H1 (cell line): ENCODE data around the gene SYF2. TPM values are rescaled to one million over a fixed set of nuclear protein-coding genes. Genes with fewer than 3 reads are reported as not detected.
"Not testable (repeated sequence)": the region's sequence is repeated elsewhere in the genome, so short reads cannot be mapped to it uniquely, and the experiment has no call there.

ENCODE experiments used
- CTCF ChIA-PET: fragments of 300-600 bp; sonication (Branson Sonifier 250); formaldehyde crosslinking; loops from one replicate; lab custom pipeline; 2021; ENCODE audit not compliant: partially characterized antibody; lab: Charles Lee
- POLR2A ChIA-PET: fragments of 300-600 bp; sonication (Branson Sonifier 250); formaldehyde crosslinking; loops from one replicate; lab custom pipeline; 2021; ENCODE audit warnings: inconsistent platforms; ENCODE audit not compliant: partially characterized antibody; lab: Charles Lee
- DNase-seq, 2 experiments: peaks; one replicate each; pipeline versions ENCODE4 v3.0.0 to v3.0.0-alpha.2; 2010 to 2022; ENCODE audit warnings: low spot score in 2 of 2, low read depth in 1 of 2, mixed read lengths in 1 of 2
- FAIRE-seq: peaks from 2 replicates; lab custom pipeline; 2011; peaks lifted over from hg19 to GRCh38; lab: Jason Lieb, UNC
- H2AFZ ChIP-seq: 2 replicates; pipeline ENCODE4 v1.8.1; 2012; ENCODE audit warnings: low read length, inconsistent platforms
- H2AK5ac ChIP-seq: 2 replicates; pipeline ENCODE4 v1.6.1; 2013; ENCODE audit warnings: low read depth, low read length
- H2BK120ac ChIP-seq: replicated peaks from 2 replicates; pipeline ENCODE3; 2013; ENCODE audit warnings: low read depth, low read length, inconsistent platforms
- H2BK12ac ChIP-seq: 2 replicates; pipeline ENCODE4 v1.6.1; 2013; ENCODE audit warnings: low read depth, low read length
- H2BK15ac ChIP-seq: 2 replicates; pipeline ENCODE4 v1.6.1; 2013; ENCODE audit warnings: low read length
- H2BK20ac ChIP-seq: 2 replicates; pipeline ENCODE4 v1.6.1; 2013; ENCODE audit warnings: low read length
- H2BK5ac ChIP-seq: 2 replicates; pipeline ENCODE4 v1.6.1; 2013; ENCODE audit warnings: low read depth, low read length
- H3K14ac ChIP-seq: 2 replicates; pipeline ENCODE4 v1.6.1; 2013; ENCODE audit warnings: inconsistent platforms; ENCODE audit not compliant: insufficient read length
- H3K18ac ChIP-seq: 2 replicates; pipeline ENCODE4 v1.6.1; 2013; ENCODE audit warnings: low read length; ENCODE audit errors: extremely low read depth
- H3K23ac ChIP-seq: 2 replicates; pipeline ENCODE4 v1.6.1; 2013; ENCODE audit warnings: inconsistent platforms; ENCODE audit not compliant: insufficient read length
- H3K23me2 ChIP-seq: 2 replicates; pipeline ENCODE4 v1.6.1; 2013; ENCODE audit warnings: low read depth, low read length
- H3K27ac ChIP-seq: 2 replicates; pipeline ENCODE4 v1.6.1; 2011; ENCODE audit warnings: low read depth, low read length, inconsistent platforms
- H3K27me3 ChIP-seq, 4 experiments: replicated peaks in 1 of 4; 1 replicate in 1 of 4; 2 replicates in 3 of 4; pipeline versions ENCODE4 v1.6.1 to v1.8.1; 2011 to 2013; ENCODE audit warnings: low read length in 3 of 4, mild to moderate bottlenecking in 3 of 4, inconsistent platforms in 2 of 4, mixed read lengths in 2 of 4, moderate library complexity in 1 of 4; ENCODE audit not compliant: control insufficient read depth in 3 of 4, insufficient read depth in 3 of 4; ENCODE audit errors: extremely low read depth in 1 of 4
- H3K36me3 ChIP-seq, 4 experiments: 2 replicates each; pipeline versions ENCODE4 v1.6.1 to v1.8.1; 2011 to 2013; ENCODE audit warnings: mild to moderate bottlenecking in 4 of 4, low read length in 3 of 4, moderate library complexity in 2 of 4, control low read depth in 1 of 4, inconsistent platforms in 1 of 4; ENCODE audit not compliant: insufficient read depth in 4 of 4, control insufficient read depth in 2 of 4
- H3K4ac ChIP-seq: replicated peaks from 2 replicates; pipeline ENCODE3; 2013; ENCODE audit warnings: low read length, low read depth, mixed read lengths, inconsistent platforms; ENCODE audit not compliant: insufficient read length
- H3K4me1 ChIP-seq, 4 experiments: replicated peaks in 1 of 4; 1 replicate in 1 of 4; 2 replicates in 3 of 4; pipeline versions ENCODE4 v1.6.1 to v1.8.1; 2011 to 2013; ENCODE audit warnings: low read length in 3 of 4, inconsistent platforms in 2 of 4, mixed read lengths in 1 of 4; ENCODE audit not compliant: insufficient read depth in 4 of 4, control insufficient read depth in 3 of 4
- H3K4me2 ChIP-seq, 2 experiments: 2 replicates each; pipeline versions ENCODE4 v1.6.1 to v1.8.1; 2011 to 2013; ENCODE audit warnings: low read depth in 2 of 2, low read length in 2 of 2, control low read depth in 1 of 2, inconsistent platforms in 1 of 2, mild to moderate bottlenecking in 1 of 2; ENCODE audit not compliant: insufficient read depth in 1 of 2
- H3K4me3 ChIP-seq, 4 experiments: fragments of 200-600, 300-600 bp in 1 of 4; sonication (generic), shearing (Covaris generic), sonication (Bioruptor Twin) in 1 of 4; 2 replicates each; pipeline versions ENCODE4 v1.5.1 to v1.8.1; 2011 to 2016; ENCODE audit warnings: low read length in 4 of 4, low read depth in 3 of 4, control low read depth in 2 of 4, inconsistent platforms in 2 of 4, mild to moderate bottlenecking in 2 of 4, mixed read lengths in 1 of 4, moderate library complexity in 1 of 4; ENCODE audit not compliant: insufficient read depth in 2 of 4; ENCODE audit errors: extremely low read depth in 1 of 4
- H3K56ac ChIP-seq: replicated peaks from 2 replicates; pipeline ENCODE3; 2013; ENCODE audit warnings: low read depth, mild to moderate bottlenecking, mixed read lengths, low read length, inconsistent platforms; ENCODE audit not compliant: insufficient read length
- H3K79me1 ChIP-seq: 2 replicates; pipeline ENCODE4 v1.6.1; 2013; ENCODE audit warnings: low read depth, low read length, control low read depth
- H3K79me2 ChIP-seq, 2 experiments: 2 replicates each; pipeline versions ENCODE4 v1.6.1 to v1.8.1; 2012 to 2013; ENCODE audit warnings: low read length in 2 of 2, mild to moderate bottlenecking in 2 of 2, inconsistent platforms in 1 of 2; ENCODE audit not compliant: insufficient read depth in 2 of 2, control insufficient read depth in 1 of 2
- H3K9ac ChIP-seq, 4 experiments: replicated peaks in 1 of 4; 1 replicate in 1 of 4; 2 replicates in 3 of 4; pipeline versions ENCODE4 v1.6.1 to v1.8.1; 2011 to 2013; ENCODE audit warnings: low read depth in 3 of 4, low read length in 3 of 4, control low read depth in 2 of 4, mild to moderate bottlenecking in 2 of 4, moderate library complexity in 2 of 4, inconsistent platforms in 1 of 4; ENCODE audit errors: extremely low read depth in 1 of 4
- H3K9me3 ChIP-seq, 2 experiments: 2 replicates each; pipeline versions ENCODE4 v1.6.1 to v1.8.1; 2012 to 2013; ENCODE audit warnings: mild to moderate bottlenecking in 2 of 2, moderate library complexity in 2 of 2, control low read depth in 1 of 2, inconsistent platforms in 1 of 2, low read depth in 1 of 2, low read length in 1 of 2, mixed read lengths in 1 of 2; ENCODE audit not compliant: insufficient read depth in 2 of 2
- H4K20me1 ChIP-seq, 2 experiments: replicated peaks in 1 of 2; 2 replicates each; pipeline versions ENCODE3 to v1.8.1; 2011 to 2013; ENCODE audit warnings: inconsistent platforms in 2 of 2, low read length in 2 of 2, mild to moderate bottlenecking in 1 of 2; ENCODE audit not compliant: insufficient read depth in 2 of 2, control insufficient read depth in 1 of 2
- H4K5ac ChIP-seq: 2 replicates; pipeline ENCODE4 v1.6.1; 2013; ENCODE audit warnings: low read length, low read depth, mixed read lengths, inconsistent platforms; ENCODE audit not compliant: insufficient read length
- H4K8ac ChIP-seq: 2 replicates; pipeline ENCODE4 v1.8.0; 2013; ENCODE audit warnings: mild to moderate bottlenecking, moderate library complexity, low read length, inconsistent platforms; ENCODE audit not compliant: insufficient read depth; ENCODE audit errors: extremely low read depth
- H4K91ac ChIP-seq: replicated peaks from 2 replicates; pipeline ENCODE3; 2013; ENCODE audit warnings: low read length, mixed read lengths, inconsistent platforms; ENCODE audit not compliant: insufficient read length
- EGR1 ChIP-seq: IDR thresholded peaks from 2 replicates; pipeline ENCODE4 v1.6.1; 2011; ENCODE audit warnings: low read depth, low read length, borderline replicate concordance
- NRF1 ChIP-seq: IDR thresholded peaks from 2 replicates; pipeline ENCODE4 v1.6.1; 2011; ENCODE audit warnings: mild to moderate bottlenecking, low read depth, low read length, improper control_type of control experiment
- TAF1 ChIP-seq: IDR thresholded peaks from 2 replicates; pipeline ENCODE4 v1.6.1; 2011; ENCODE audit warnings: mild to moderate bottlenecking, low read depth, low read length
- WGBS, 2 experiments: shearing (Covaris generic) in 1 of 2; methylation state at CpG; one replicate each; pipeline versions ENCODE4 v1.1.6 to v1.1.7; 2013 to 2015; ENCODE audit warnings: low lambda C conversion rate in 2 of 2, mixed read lengths in 2 of 2, inconsistent platforms in 1 of 2, low coverage in 1 of 2, missing lambda C conversion rate in 1 of 2; ENCODE audit not compliant: insufficient replicate concordance in 2 of 2, insufficient coverage in 1 of 2, insufficient read length in 1 of 2; ENCODE audit errors: extremely low coverage in 1 of 2, missing lambda C conversion rate in 1 of 2; 5-methylcytosine and 5-hydroxymethylcytosine counted together
- polyA plus RNA-seq, 7 experiments: library from polyadenylated mRNA; depleted of rRNA in 3 of 7; stranded (reverse) in 5 of 7; unstranded in 2 of 7; fragments of >200 nt in 5 of 7; fragments of 200-250 nt in 2 of 7; gene quantifications; 1 replicate in 5 of 7; 2 replicates in 1 of 7; 4 replicates in 1 of 7; pipeline versions ENCODE4 v1.2.1 to v1.2.3, GENCODE V29; 2011 to 2013; ENCODE audit warnings: missing spikeins in 2 of 7, mixed read lengths in 2 of 7
- total RNA-seq: library from RNA; stranded (reverse); fragmentation: NEBNext Ultra II Directional; extraction: Animal tissue kit (Norgen Biotek cat#: 25700); gene quantifications from 2 replicates; pipeline ENCODE4 v1.2.1, GENCODE V29; 2021

The SYF2 gene
- total and polyA plus RNA-seq, 2 of the 8 experiments (the other 6 are each of a cell fraction or from before 2014, with no cell fraction given), result 7.5 to 33.0 TPM

DNA sequence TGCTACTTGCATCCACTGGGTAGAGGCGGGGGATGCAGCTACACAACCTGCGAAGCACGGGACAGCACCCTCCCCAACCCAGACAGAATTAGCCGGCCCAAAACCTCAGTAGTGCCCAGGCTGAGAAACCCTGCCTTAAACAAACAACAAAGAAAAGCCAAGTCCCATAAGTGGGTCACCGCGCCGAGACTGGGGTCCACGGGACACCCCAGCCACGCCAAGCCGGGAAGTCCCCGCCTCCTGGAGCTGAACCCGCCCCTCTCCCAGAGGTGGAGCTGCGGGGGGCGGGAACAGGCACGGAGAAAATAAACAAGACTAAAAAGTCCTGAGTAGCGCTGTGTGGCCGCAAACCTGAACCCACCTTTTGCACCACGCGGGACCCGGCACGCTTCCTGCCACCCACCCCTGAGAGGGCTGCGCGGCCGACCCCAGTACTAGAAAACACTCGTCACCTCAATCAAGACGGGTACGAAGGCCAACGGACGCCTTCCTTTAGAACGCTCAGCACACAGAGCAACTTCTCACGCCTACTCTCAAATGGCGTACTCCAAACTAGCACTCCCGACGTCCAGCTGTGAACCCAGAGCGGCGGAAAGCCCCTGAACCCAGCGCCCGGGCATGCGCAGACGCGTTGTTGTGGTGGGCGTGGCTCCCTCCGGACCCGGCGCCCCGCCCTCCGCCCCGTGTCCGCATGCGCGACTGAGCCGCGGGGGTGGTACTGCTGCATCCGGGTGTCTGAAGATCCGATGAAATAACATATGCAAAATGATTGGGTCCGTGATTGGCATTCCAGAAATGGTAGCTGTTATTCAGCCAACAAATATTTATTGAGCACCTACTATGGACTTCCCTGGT, 35.2 kb upstream of the SYF2 start:
- H3K79me2 ChIP-seq, H3K56ac ChIP-seq, H2BK5ac ChIP-seq, H3K27me3 ChIP-seq, H2BK20ac ChIP-seq, H3K4me1 ChIP-seq, H4K8ac ChIP-seq, H2BK12ac ChIP-seq, H4K5ac ChIP-seq, H3K23me2 ChIP-seq, H3K27ac ChIP-seq, H3K14ac ChIP-seq, H4K91ac ChIP-seq, H2BK15ac ChIP-seq, H4K20me1 ChIP-seq, H3K36me3 ChIP-seq, H3K23ac ChIP-seq, H3K4ac ChIP-seq, H3K9me3 ChIP-seq, H2AK5ac ChIP-seq, CTCF ChIA-PET, H3K79me1 ChIP-seq, H3K18ac ChIP-seq, H2BK120ac ChIP-seq: not testable (repeated sequence)
- Histone ChIP-seq H3K9ac (peak overlapping the region in 1 of 4 experiments; percentile 75; a peak in 1 of 7 replicates), H3K4me3 (peak overlapping the region; percentile 34 to 75 (median 51)), H2AFZ (peak overlapping the region; percentile 82; the same call in 1 of the 2 replicates), H3K4me2 (peak overlapping the region; percentile 73 to 85)
- DNase-seq (peak in 1 of 2 experiments; percentile 94), FAIRE-seq (peak; percentile 81)
- TF ChIP-seq EGR1 (peak; percentile 28; the same call in 1 of the 2 replicates), NRF1 (peak; percentile 35), TAF1 (0 out of 2 replicates have a peak, but pooled peaks have one; percentile 26)
- 1% methylated on average over 30 of the region's 56 CpGs; no CpG with 5 or more reads in 1 of the 2 experiments for WGBS, 2 experiments
- POLR2A ChIA-PET, result interaction anchor here (1.0 kb wide), 1 partner anchor 19 kb away, joined by 3 read pairs; no protein-coding TSS in a partner anchor
